ENCODE results near the gene AGAP1. TPM values are rescaled to one million over a fixed set of nuclear protein-coding genes. Genes with fewer than 3 reads are reported as not detected.
"Not testable (repeated sequence)": the region's sequence is repeated elsewhere in the genome, so short reads cannot be mapped to it uniquely, and the experiment has no call there.

AGAP1 gene
- total RNA-seq, 1 donor from 2014 or later: 18.3 TPM

DNA sequence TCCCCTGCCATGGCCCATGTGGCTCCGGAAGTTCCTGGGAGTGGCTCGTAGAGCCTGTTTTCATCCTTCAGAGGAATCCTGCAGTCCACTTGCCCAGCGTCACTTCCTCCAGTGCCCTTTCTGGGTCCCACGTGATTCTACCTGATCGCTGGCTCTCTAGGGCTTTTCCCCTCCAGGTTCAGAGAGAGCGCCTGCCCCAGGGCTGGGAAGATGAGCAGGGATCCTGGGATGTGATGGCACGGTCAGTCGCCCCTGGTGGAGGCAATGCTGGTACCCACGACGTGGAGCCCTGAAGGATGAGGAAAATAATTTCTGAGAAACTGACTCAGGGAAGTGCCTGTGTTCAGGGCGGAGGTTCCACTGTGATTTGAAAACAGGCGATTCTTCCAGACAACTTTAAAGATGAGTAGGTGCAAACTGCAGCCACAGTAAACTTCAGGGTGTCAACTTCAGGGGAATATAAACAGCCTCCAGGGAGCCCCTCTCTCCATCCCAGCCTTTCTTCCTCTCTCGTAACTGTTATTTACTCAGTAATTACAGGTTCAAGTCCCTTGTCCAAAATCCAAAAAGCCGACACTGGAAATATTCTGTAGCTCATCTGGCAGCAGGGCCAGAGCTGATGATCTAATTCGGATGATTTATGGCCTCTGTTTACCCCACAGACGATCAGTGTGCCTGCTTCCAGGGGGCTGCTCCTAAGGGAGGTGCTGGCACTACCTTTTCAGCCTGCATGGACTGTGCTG is 105.9 kb downstream of the AGAP1 start:
- Histone ChIP-seq H3K4me1 (ENCODE audit: control insufficient read depth in 3 of 3, insufficient read depth in 3 of 3, low read length in 3 of 3) (peaks cover 0 to 11% (median 4%) of the 10 kb centered on the region in 3 donors), H3K36me3 (ENCODE audit: control insufficient read depth in 3 of 3, insufficient read depth in 3 of 3, low read length in 3 of 3) (no peaks in the 10 kb centered on the region), H3K9me3 (ENCODE audit: control insufficient read depth in 3 of 3, low read length in 3 of 3) (no peaks in the 10 kb centered on the region), H3K9ac (ENCODE audit: low read depth in 1 of 3, low read length in 3 of 3) (no peak overlapping the region), H3K4me3 (ENCODE audit: low read length in 3 of 3) (no peak overlapping the region), H3K27ac (ENCODE audit: low read depth, low read length) (no peak overlapping the region), H3K27me3 (ENCODE audit: control insufficient read depth in 3 of 3, insufficient read depth in 3 of 3, low read length in 3 of 3) (no peaks in the 10 kb centered on the region)

DNA sequence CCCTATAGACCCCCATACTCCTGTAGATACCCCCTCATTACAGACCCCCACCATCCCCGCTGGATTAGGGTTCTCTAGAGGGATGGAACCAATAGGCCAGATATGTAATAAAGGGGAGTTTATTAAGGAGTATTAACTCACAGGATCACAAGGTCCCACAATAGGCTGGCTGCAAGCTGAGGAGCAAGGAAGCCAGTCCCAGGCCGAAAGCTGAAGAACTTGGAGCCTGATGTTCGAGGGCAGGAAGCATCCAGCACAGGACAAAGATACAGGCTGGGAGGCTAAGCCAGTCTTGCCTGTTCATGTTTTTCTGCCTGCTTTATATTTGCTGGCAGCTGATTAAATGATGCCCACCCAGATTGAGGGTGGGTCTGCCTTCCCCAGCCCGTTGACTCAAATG is 106.6 kb downstream of the AGAP1 start:
- peaks cover 3 to 9% (median 4%) of the 10 kb centered on the region in 3 donors for H3K4me1 ChIP-seq (ENCODE audit: control insufficient read depth in 3 of 3, insufficient read depth in 3 of 3, low read length in 3 of 3)
- H3K27me3 ChIP-seq (ENCODE audit: control insufficient read depth in 3 of 3, insufficient read depth in 3 of 3, low read length in 3 of 3): no peaks in the 10 kb centered on the region
- no peak overlapping the region for H3K27ac ChIP-seq (ENCODE audit: low read depth, low read length)
- H3K4me3 ChIP-seq (ENCODE audit: low read length in 3 of 3): no peak overlapping the region
- no peak overlapping the region for H3K9ac ChIP-seq (ENCODE audit: low read depth in 1 of 3, low read length in 3 of 3)
- H3K36me3 ChIP-seq (ENCODE audit: control insufficient read depth in 3 of 3, insufficient read depth in 3 of 3, low read length in 3 of 3): no peaks in the 10 kb centered on the region
- no peaks in the 10 kb centered on the region for H3K9me3 ChIP-seq (ENCODE audit: control insufficient read depth in 3 of 3, low read length in 3 of 3)

DNA sequence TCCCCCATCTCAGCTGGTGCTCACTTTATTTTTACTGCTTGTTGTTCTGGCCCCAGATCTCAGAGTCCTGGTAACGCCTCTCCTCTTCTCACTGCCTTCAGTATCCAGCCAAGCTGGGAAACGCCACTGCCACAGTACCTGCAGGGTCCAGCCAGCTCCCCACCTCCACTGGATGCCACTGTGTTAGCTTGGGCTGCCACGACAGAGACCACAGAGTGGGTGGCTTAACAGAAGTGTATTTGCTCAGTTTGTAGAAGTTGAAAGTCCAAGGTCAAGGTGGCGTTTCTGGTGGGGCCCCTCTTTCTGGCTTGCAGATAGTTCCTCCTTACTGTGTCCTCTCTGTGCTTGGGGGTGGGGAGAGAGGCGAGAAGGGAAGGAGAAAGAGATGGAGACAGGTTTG is 107.1 kb downstream of the AGAP1 start:
- Histone ChIP-seq H3K27me3 (ENCODE audit: control insufficient read depth in 3 of 3, insufficient read depth in 3 of 3, low read length in 3 of 3) (no peaks in the 10 kb centered on the region), H3K9me3 (ENCODE audit: control insufficient read depth in 3 of 3, low read length in 3 of 3) (no peaks in the 10 kb centered on the region), H3K4me1 (ENCODE audit: control insufficient read depth in 3 of 3, insufficient read depth in 3 of 3, low read length in 3 of 3) (peaks cover 6 to 14% (median 7%) of the 10 kb centered on the region in 3 donors), H3K4me3 (ENCODE audit: low read length in 3 of 3) (no peak overlapping the region), H3K27ac (ENCODE audit: low read depth, low read length) (no peak overlapping the region), H3K9ac (ENCODE audit: low read depth in 1 of 3, low read length in 3 of 3) (no peak overlapping the region), H3K36me3 (ENCODE audit: control insufficient read depth in 3 of 3, insufficient read depth in 3 of 3, low read length in 3 of 3) (no peaks in the 10 kb centered on the region)

DNA sequence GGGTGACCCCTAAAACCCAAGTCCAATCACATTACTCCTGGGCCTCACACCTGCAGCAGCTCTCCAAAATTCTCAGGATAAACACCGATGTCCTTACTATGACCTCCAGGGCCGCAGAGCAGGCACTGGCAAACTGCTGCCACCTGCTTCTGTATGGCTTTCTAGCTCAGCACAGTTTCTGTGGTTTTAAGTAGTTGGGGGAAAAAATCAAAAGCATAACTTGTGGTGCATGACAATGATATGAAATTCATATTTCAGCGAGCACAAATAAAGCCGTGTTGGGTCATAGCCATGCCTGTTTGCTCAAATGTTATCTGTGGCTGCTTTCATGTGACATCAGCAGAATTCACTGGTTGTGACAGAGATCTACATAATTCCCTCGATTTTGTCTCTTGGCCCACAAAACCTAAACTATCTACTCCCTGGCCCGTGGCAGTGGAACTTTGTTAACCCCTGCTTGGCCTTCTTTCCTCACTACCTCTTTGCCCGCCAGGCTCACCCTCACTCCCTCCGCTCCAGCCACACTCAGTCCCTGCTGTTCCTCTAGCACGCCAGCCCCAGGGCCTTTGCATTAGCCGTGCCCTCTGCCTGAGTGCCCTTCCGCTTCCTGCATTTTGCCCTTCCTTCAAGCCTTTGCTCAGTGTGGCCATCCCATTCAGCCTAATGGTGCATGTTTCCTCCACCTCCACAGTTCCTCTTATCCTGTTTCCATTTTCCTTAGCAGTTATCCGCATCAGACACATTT is 108.3 kb downstream of the AGAP1 start:
- Histone ChIP-seq H3K9ac (ENCODE audit: low read depth in 1 of 3, low read length in 3 of 3) (no peak overlapping the region), H3K9me3 (ENCODE audit: control insufficient read depth in 3 of 3, low read length in 3 of 3) (no peaks in the 10 kb centered on the region), H3K27ac (ENCODE audit: low read depth, low read length) (no peak overlapping the region), H3K4me3 (ENCODE audit: low read length in 3 of 3) (no peak overlapping the region), H3K27me3 (ENCODE audit: control insufficient read depth in 3 of 3, insufficient read depth in 3 of 3, low read length in 3 of 3) (no peaks in the 10 kb centered on the region), H3K4me1 (ENCODE audit: control insufficient read depth in 3 of 3, insufficient read depth in 3 of 3, low read length in 3 of 3) (peaks cover 8 to 15% (median 11%) of the 10 kb centered on the region in 3 donors), H3K36me3 (ENCODE audit: control insufficient read depth in 3 of 3, insufficient read depth in 3 of 3, low read length in 3 of 3) (no peaks in the 10 kb centered on the region)

DNA sequence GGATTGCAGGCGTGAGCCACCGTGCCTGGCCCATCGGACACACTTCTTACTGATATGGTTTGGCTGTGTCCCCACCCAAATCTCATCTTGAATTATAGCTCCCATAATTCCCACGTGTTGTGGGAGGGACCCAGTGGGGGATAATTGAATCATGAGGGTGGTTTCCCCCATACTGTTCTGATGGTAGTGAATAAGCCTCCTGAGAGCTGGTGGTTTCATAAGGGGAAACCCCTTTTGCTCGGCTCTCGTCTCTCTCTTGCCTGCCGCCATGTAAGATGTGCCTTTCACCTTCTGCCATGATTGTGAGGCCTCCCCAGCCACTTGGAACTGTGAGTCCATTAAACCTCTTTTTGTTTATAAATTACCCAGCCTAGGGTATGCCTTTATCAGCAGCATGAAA is 109.1 kb downstream of the AGAP1 start:
- H3K9ac ChIP-seq (ENCODE audit: low read depth in 1 of 3, low read length in 3 of 3); H3K27ac ChIP-seq (ENCODE audit: low read depth, low read length); H3K36me3 ChIP-seq (ENCODE audit: control insufficient read depth in 3 of 3, insufficient read depth in 3 of 3, low read length in 3 of 3); H3K9me3 ChIP-seq (ENCODE audit: control insufficient read depth in 3 of 3, low read length in 3 of 3); H3K4me3 ChIP-seq (ENCODE audit: low read length in 3 of 3); H3K27me3 ChIP-seq (ENCODE audit: control insufficient read depth in 3 of 3, insufficient read depth in 3 of 3, low read length in 3 of 3): not testable (repeated sequence)
- peaks cover 8 to 19% (median 11%) of the 10 kb centered on the region in 3 donors for H3K4me1 ChIP-seq (ENCODE audit: control insufficient read depth in 3 of 3, insufficient read depth in 3 of 3, low read length in 3 of 3)

DNA sequence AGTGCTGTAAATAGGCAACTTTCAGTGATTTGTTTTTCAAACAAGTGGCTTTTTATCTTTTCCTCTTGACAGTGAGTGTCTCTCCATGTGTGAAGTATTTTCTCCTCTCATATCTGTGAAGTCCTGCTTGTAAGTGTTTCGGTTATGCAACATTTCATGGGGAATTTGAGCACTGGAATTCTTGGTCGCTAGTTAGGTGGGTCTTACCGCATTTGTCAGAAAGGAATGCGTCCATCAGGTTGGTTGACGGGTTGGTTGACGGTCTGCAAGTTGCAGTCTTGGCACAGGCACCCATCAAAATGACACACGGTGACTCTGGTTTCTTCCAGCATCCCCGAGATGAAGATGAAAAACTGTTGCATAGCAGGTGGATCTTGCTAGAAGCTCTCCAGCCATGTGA is 109.8 kb downstream of the AGAP1 start:
- no peaks in the 10 kb centered on the region for H3K27me3 ChIP-seq (ENCODE audit: control insufficient read depth in 3 of 3, insufficient read depth in 3 of 3, low read length in 3 of 3)
- H3K27ac ChIP-seq (ENCODE audit: low read depth, low read length): no peak overlapping the region
- H3K9me3 ChIP-seq (ENCODE audit: control insufficient read depth in 3 of 3, low read length in 3 of 3): no peaks in the 10 kb centered on the region
- no peaks in the 10 kb centered on the region for H3K36me3 ChIP-seq (ENCODE audit: control insufficient read depth in 3 of 3, insufficient read depth in 3 of 3, low read length in 3 of 3)
- H3K4me1 ChIP-seq (ENCODE audit: control insufficient read depth in 3 of 3, insufficient read depth in 3 of 3, low read length in 3 of 3): peaks cover 12 to 24% (median 15%) of the 10 kb centered on the region in 3 donors
- no peak overlapping the region for H3K9ac ChIP-seq (ENCODE audit: low read depth in 1 of 3, low read length in 3 of 3)
- no peak overlapping the region for H3K4me3 ChIP-seq (ENCODE audit: low read length in 3 of 3)

DNA sequence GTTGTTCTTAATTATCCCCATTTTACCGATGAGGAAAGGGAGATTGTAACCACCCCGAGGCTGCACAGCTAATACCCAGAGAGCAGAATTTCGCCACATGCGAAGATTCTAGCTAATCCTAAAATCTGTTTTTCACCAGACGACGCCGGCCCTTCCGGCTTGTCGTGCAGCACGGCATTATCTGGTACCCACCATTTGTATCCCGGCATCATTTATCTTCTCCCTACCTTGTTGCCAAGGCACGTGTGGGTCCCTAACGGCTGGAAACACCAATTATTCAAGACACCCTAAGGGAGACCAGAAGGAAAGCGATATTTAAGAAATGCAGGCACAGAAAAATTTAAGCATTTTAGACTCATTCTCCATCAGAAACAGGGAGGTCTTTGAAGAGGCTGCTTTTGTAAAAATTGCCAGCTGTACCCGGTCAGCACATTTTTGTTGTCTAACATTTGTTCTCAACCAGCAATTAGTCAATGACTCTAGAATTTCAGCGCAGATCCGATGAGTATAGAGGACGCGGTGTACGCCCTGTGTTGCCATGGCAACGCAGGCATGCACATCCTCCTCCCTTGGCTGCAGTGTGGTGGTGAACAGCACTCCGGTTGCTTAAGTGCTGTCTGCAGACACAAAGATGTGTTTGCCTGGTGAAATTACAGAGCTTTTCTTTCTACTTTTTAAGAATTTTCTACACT is 111.6 kb downstream of the AGAP1 start:
- no peak overlapping the region for H3K4me3 ChIP-seq (ENCODE audit: low read length in 3 of 3)
- no peak overlapping the region for H3K27ac ChIP-seq (ENCODE audit: low read depth, low read length)
- no peaks in the 10 kb centered on the region for H3K36me3 ChIP-seq (ENCODE audit: control insufficient read depth in 3 of 3, insufficient read depth in 3 of 3, low read length in 3 of 3)
- H3K4me1 ChIP-seq (ENCODE audit: control insufficient read depth in 3 of 3, insufficient read depth in 3 of 3, low read length in 3 of 3): peaks cover 14 to 19% (median 15%) of the 10 kb centered on the region in 3 donors
- H3K9me3 ChIP-seq (ENCODE audit: control insufficient read depth in 3 of 3, low read length in 3 of 3): no peaks in the 10 kb centered on the region
- H3K9ac ChIP-seq (ENCODE audit: low read depth in 1 of 3, low read length in 3 of 3): no peak overlapping the region
- H3K27me3 ChIP-seq (ENCODE audit: control insufficient read depth in 3 of 3, insufficient read depth in 3 of 3, low read length in 3 of 3): no peaks in the 10 kb centered on the region

DNA sequence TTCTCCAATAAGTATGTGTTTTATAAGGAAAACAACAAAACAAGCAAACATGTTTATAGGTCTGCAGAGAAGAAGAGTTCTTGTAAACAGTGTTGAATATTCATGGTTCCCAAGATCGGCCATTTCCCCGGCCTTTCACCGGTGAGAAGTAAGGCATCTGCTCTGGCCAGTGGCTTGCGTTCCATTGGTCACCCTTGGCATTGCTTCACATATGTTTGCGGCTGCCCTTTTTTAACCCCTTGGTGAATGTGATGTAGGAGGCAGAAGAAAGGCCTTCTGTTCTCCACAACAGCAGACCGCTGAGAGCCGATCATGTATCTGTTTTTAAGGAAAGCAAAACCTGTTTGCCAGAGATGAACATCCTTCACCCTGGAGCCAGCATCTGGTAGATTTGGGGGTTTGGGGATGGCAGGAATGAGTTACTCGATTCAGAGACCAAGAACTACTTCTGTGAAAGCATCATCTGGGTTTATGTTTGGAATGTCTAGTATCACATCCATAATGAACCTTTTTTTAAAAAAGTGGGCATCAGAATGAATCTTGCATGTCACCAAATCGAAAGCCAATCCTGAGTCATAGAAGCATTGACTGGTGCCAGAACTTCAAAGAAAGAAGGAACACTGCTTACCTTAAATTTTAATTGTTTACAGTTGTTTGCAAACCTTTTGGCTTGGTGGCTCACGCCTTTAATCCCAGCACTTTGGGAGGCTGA is 112.3 kb downstream of the AGAP1 start:
- Histone ChIP-seq H3K36me3 (ENCODE audit: control insufficient read depth in 3 of 3, insufficient read depth in 3 of 3, low read length in 3 of 3) (no peaks in the 10 kb centered on the region), H3K4me1 (ENCODE audit: control insufficient read depth in 3 of 3, insufficient read depth in 3 of 3, low read length in 3 of 3) (peaks cover 18 to 24% (median 21%) of the 10 kb centered on the region in 3 donors), H3K9ac (ENCODE audit: low read depth in 1 of 3, low read length in 3 of 3) (no peak overlapping the region), H3K4me3 (ENCODE audit: low read length in 3 of 3) (no peak overlapping the region), H3K27me3 (ENCODE audit: control insufficient read depth in 3 of 3, insufficient read depth in 3 of 3, low read length in 3 of 3) (no peaks in the 10 kb centered on the region), H3K27ac (ENCODE audit: low read depth, low read length) (no peak overlapping the region), H3K9me3 (ENCODE audit: control insufficient read depth in 3 of 3, low read length in 3 of 3) (no peaks in the 10 kb centered on the region)

DNA sequence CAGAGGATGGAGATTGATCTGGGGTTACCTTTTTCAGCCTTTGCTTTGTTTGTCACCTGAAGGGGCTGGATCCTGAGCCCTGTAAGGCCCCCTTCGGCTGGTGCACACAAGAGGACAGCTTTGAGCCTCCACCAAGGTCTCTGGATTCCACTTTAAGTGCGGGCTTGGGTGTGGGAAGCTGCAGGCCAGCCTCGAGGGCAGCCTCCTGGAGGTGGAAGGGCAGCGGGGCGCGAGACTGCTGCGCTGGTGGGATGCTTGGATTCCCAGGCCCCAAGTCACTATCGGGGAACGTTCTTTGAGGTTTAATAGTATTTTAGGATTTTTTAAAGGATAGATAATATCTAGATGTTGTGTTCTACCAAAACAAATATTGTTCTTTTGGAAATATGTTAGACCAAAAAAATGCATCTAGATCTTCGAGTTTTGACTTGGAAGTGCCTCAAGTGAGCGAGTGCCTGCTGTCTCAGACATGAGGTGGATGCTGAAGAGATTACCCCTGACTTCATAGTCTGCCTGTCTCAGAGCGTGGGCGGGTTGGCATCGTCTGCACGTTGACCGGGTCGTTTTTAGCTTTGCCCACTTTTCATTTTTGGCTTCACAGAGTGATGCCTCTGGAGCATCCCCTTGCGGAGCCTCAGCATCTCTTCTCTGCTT is 113.8 kb downstream of the AGAP1 start:
- H3K4me3 ChIP-seq (ENCODE audit: low read length in 3 of 3): no peak overlapping the region
- H3K4me1 ChIP-seq (ENCODE audit: control insufficient read depth in 3 of 3, insufficient read depth in 3 of 3, low read length in 3 of 3): peaks cover 21 to 30% (median 26%) of the 10 kb centered on the region in 3 donors
- no peaks in the 10 kb centered on the region for H3K36me3 ChIP-seq (ENCODE audit: control insufficient read depth in 3 of 3, insufficient read depth in 3 of 3, low read length in 3 of 3)
- no peaks in the 10 kb centered on the region for H3K27me3 ChIP-seq (ENCODE audit: control insufficient read depth in 3 of 3, insufficient read depth in 3 of 3, low read length in 3 of 3)
- H3K27ac ChIP-seq (ENCODE audit: low read depth, low read length): no peak overlapping the region
- H3K9ac ChIP-seq (ENCODE audit: low read depth in 1 of 3, low read length in 3 of 3): no peak overlapping the region
- H3K9me3 ChIP-seq (ENCODE audit: control insufficient read depth in 3 of 3, low read length in 3 of 3): no peaks in the 10 kb centered on the region

Data from skeletal muscle tissue (tissue), 4 donors.